ENCODE data around the gene CFAP299. TPM values are rescaled to one million over a fixed set of nuclear protein-coding genes. Genes with fewer than 3 reads are reported as not detected.
"Not testable (repeated sequence)": the region's sequence is repeated elsewhere in the genome, so short reads cannot be mapped to it uniquely, and the experiment has no call there.

The CFAP299 gene
- polyA plus RNA-seq, 2 of the 4 experiments (the other 2 are of a cell fraction): not detected

- 30% methylated on average over 4 of the region's 5 CpGs for WGBS (ENCODE audit: missing lambda C conversion rate)
- DNase-seq (ENCODE audit: low read depth in 1 of 2, low spot score in 1 of 2): no peak
Measured at GRCh38 chr4:80431203-80431965, 95.9 kb downstream of the CFAP299 start.

DNA sequence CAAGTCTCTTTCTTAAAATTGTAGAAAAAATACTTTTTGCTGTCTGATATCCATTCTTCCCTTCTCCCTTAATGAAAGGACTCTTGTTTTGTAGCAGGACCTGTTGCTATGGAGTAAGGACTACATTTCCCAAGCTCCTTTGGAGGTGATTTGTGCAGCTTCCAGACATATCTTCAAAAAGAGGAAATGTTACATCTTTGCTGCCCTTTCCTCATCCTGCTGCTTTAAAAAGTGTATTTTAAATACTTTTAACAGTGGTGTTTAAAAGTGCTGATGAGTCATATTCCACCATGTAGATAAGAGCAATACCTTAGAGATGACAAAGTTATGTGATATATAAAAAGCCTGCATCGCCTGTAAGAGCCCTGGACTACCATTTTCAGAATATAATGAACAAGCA lies 98.7 kb downstream of the CFAP299 start:
- ChIA-PET POLR2A (no interaction called here), CTCF (no interaction called here)
- Histone ChIP-seq H3K4me3 (no peak overlapping the region), H3K4me1 (no peaks in the 10 kb centered on the region), H3K27ac (no peak overlapping the region), H3K4me2 (no peak overlapping the region), H3K9me3 (no peaks in the 10 kb centered on the region)
- no peak for DNase-seq (ENCODE audit: low read depth in 1 of 2, low spot score in 1 of 2)
- no peak for TF ChIP-seq HEYL (CRISPR knock-in tag; IDR thresholded peaks at IDR 0.05)
- TF ChIP-seq POLR2A (IDR thresholded peaks at IDR 0.05; ENCODE audit: low read length): no peak
- no peak for TF ChIP-seq JUNB (IDR thresholded peaks at IDR 0.05)
- peak; percentile 52 for TF ChIP-seq MAFK (IDR thresholded peaks at IDR 0.05; ENCODE audit: partially characterized antibody)
- no peak for ATAC-seq
- 19% methylated on average over 1 of the region's 1 CpG for WGBS (ENCODE audit: missing lambda C conversion rate)
- FAIRE-seq: no peak

More at GRCh38 chr4:80431203-80431965, 95.9 kb downstream of the CFAP299 start:
- POLR2A ChIA-PET: no interaction called here
- no peak overlapping the region for H3K4me3 ChIP-seq
- H3K27ac ChIP-seq: no peak overlapping the region
- FAIRE-seq (no peak), ATAC-seq (no peak)
- TF ChIP-seq RCOR1 (IDR thresholded peaks at IDR 0.05; ENCODE audit: low read depth, low read length) (no peak), FOXS1 (CRISPR knock-in tag; IDR thresholded peaks at IDR 0.05) (no peak), RAD21 (conservative IDR thresholded peaks at IDR 0.05 in 1 of 2, IDR thresholded peaks at IDR 0.05 in 1 of 2) (no peak), EHF (CRISPR knock-in tag; IDR thresholded peaks at IDR 0.05) (no peak), JUNB (IDR thresholded peaks at IDR 0.05) (no peak), ZFP36 (IDR thresholded peaks at IDR 0.05; ENCODE audit: borderline replicate concordance, partially characterized antibody) (no peak), JUN (IDR thresholded peaks at IDR 0.05) (no peak)
- TF ChIP-seq, protein P1, sequence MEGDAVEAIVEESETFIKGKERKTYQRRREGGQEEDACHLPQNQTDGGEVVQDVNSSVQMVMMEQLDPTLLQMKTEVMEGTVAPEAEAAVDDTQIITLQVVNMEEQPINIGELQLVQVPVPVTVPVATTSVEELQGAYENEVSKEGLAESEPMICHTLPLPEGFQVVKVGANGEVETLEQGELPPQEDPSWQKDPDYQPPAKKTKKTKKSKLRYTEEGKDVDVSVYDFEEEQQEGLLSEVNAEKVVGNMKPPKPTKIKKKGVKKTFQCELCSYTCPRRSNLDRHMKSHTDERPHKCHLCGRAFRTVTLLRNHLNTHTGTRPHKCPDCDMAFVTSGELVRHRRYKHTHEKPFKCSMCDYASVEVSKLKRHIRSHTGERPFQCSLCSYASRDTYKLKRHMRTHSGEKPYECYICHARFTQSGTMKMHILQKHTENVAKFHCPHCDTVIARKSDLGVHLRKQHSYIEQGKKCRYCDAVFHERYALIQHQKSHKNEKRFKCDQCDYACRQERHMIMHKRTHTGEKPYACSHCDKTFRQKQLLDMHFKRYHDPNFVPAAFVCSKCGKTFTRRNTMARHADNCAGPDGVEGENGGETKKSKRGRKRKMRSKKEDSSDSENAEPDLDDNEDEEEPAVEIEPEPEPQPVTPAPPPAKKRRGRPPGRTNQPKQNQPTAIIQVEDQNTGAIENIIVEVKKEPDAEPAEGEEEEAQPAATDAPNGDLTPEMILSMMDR (IDR thresholded peaks at IDR 0.05): no peak
- H3K9me3 ChIP-seq: no peaks in the 10 kb centered on the region
- CTCF ChIA-PET: no interaction called here
- no peaks in the 10 kb centered on the region for H3K4me1 ChIP-seq
- H3K4me2 ChIP-seq: no peak overlapping the region

- CTCF ChIA-PET: no interaction called here
- Histone ChIP-seq H3K9me3 (no peaks in the 10 kb centered on the region), H3K4me3 (no peak overlapping the region), H3K4me1 (no peaks in the 10 kb centered on the region), H3K27ac (no peak overlapping the region), H3K4me2 (no peak overlapping the region)
- FAIRE-seq: no peak
- no peak for ATAC-seq
- no peak for DNase-seq (ENCODE audit: low read depth in 1 of 2, low spot score in 1 of 2)
- 22% methylated on average over 1 of the region's 1 CpG for WGBS (ENCODE audit: missing lambda C conversion rate)
- POLR2A ChIA-PET: no interaction called here
- TF ChIP-seq EHF (CRISPR knock-in tag; IDR thresholded peaks at IDR 0.05) (no peak), GATA3 (IDR thresholded peaks at IDR 0.05; ENCODE audit: borderline replicate concordance) (no peak), KDM1A (IDR thresholded peaks at IDR 0.05; ENCODE audit: low read depth) (no peak), FOSB (CRISPR knock-in tag; IDR thresholded peaks at IDR 0.05) (no peak), HEYL (CRISPR knock-in tag; IDR thresholded peaks at IDR 0.05) (no peak), CEBPB (IDR thresholded peaks at IDR 0.05) (no peak), ZNF302 (CRISPR knock-in tag; IDR thresholded peaks at IDR 0.05) (no peak), ESRRA (IDR thresholded peaks at IDR 0.05; ENCODE audit: borderline replicate concordance, low read length) (no peak), ATOH8 (CRISPR knock-in tag; IDR thresholded peaks at IDR 0.05; ENCODE audit: low read depth) (no peak), KDM5A (IDR thresholded peaks at IDR 0.05) (no peak)
- TF ChIP-seq, protein P2, sequence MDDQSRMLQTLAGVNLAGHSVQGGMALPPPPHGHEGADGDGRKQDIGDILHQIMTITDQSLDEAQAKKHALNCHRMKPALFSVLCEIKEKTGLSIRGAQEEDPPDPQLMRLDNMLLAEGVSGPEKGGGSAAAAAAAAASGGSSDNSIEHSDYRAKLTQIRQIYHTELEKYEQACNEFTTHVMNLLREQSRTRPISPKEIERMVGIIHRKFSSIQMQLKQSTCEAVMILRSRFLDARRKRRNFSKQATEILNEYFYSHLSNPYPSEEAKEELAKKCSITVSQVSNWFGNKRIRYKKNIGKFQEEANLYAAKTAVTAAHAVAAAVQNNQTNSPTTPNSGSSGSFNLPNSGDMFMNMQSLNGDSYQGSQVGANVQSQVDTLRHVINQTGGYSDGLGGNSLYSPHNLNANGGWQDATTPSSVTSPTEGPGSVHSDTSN (IDR thresholded peaks at IDR 0.05): no peak
- TF ChIP-seq, protein P3, sequence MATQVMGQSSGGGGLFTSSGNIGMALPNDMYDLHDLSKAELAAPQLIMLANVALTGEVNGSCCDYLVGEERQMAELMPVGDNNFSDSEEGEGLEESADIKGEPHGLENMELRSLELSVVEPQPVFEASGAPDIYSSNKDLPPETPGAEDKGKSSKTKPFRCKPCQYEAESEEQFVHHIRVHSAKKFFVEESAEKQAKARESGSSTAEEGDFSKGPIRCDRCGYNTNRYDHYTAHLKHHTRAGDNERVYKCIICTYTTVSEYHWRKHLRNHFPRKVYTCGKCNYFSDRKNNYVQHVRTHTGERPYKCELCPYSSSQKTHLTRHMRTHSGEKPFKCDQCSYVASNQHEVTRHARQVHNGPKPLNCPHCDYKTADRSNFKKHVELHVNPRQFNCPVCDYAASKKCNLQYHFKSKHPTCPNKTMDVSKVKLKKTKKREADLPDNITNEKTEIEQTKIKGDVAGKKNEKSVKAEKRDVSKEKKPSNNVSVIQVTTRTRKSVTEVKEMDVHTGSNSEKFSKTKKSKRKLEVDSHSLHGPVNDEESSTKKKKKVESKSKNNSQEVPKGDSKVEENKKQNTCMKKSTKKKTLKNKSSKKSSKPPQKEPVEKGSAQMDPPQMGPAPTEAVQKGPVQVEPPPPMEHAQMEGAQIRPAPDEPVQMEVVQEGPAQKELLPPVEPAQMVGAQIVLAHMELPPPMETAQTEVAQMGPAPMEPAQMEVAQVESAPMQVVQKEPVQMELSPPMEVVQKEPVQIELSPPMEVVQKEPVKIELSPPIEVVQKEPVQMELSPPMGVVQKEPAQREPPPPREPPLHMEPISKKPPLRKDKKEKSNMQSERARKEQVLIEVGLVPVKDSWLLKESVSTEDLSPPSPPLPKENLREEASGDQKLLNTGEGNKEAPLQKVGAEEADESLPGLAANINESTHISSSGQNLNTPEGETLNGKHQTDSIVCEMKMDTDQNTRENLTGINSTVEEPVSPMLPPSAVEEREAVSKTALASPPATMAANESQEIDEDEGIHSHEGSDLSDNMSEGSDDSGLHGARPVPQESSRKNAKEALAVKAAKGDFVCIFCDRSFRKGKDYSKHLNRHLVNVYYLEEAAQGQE (IDR thresholded peaks at IDR 0.05): no peak
Measured at GRCh38 chr4:80438016-80438415, 102.5 kb downstream of the CFAP299 start.

- H3K27ac ChIP-seq, H3K4me1 ChIP-seq, CTCF ChIA-PET, ATAC-seq, H3K4me2 ChIP-seq, H3K9me3 ChIP-seq, POLR2A ChIA-PET, H3K4me3 ChIP-seq, FAIRE-seq: not testable (repeated sequence)
- WGBS (ENCODE audit: missing lambda C conversion rate): 37% methylated on average over 8 of the region's 14 CpGs
- DNase-seq (ENCODE audit: low read depth in 1 of 2, low spot score in 1 of 2): peak in 1 of 2 experiments; percentile 1
Measured at GRCh38 chr4:80439294-80440061, 103.9 kb downstream of the CFAP299 start.

Measured in A549 (cell line).